ENCODE data around the gene CST7. TPM values are rescaled to one million over a fixed set of nuclear protein-coding genes. Genes with fewer than 3 reads are reported as not detected.

The CST7 gene
- total and polyA plus RNA-seq, 10 of the 15 experiments (the other 5 are each of a cell fraction or from before 2014, with no cell fraction given) = 0.69 TPM; not detected in 9

- H2AFZ ChIP-seq (ENCODE audit: control insufficient read depth, low read depth, low read length) = no peak overlapping the region
- H3K36me3 ChIP-seq (ENCODE audit: control insufficient read depth in 2 of 2, insufficient read depth in 2 of 2, low read length in 1 of 2) = no peaks in the 10 kb centered on the region
- H3K9ac ChIP-seq (ENCODE audit: control insufficient read depth, insufficient read depth, low read length) = no peak overlapping the region
- SMC1A ChIA-PET (ENCODE audit: uncharacterized antibody, unreplicated experiment) = no interaction called here
- in situ Hi-C loops (cut with MboI) = loop anchor here (25.0 kb wide), 1 partner anchor 973 kb away; no protein-coding TSS in a partner anchor
- no peaks in the 10 kb centered on the region for H3K79me2 ChIP-seq (ENCODE audit: control insufficient read depth, insufficient read depth, low read length)
- RAD21 ChIA-PET (ENCODE audit: unreplicated experiment) = no interaction called here
- 0% methylated on average over 3 of the region's 3 CpGs for WGBS (ENCODE audit: insufficient coverage, insufficient replicate concordance, low lambda C conversion rate, missing lambda C conversion rate)
- FAIRE-seq (no peak), DNase-seq (ENCODE audit: low read depth, low spot score) (no peak), ATAC-seq (no peak)
- H4K20me1 ChIP-seq (ENCODE audit: control insufficient read depth, insufficient read depth) = no peaks in the 10 kb centered on the region
- no peaks in the 10 kb centered on the region; the same call in 2 of the 3 replicates for H3K9me3 ChIP-seq (replicated peaks; ENCODE audit: control insufficient read depth, insufficient read depth, low read length)
- no peak overlapping the region for H3K27ac ChIP-seq (ENCODE audit: control insufficient read depth, insufficient read depth)
- H3K4me2 ChIP-seq (ENCODE audit: control insufficient read depth, insufficient read depth) = no peak overlapping the region
- TF ChIP-seq HDGF (IDR thresholded peaks at IDR 0.05) = no peak
- no peak for TF ChIP-seq HSF1 (IDR thresholded peaks at IDR 0.05; ENCODE audit: low read depth, low read length)
- TF ChIP-seq PAX8 (IDR thresholded peaks at IDR 0.05) = no peak
- TF ChIP-seq SREBF1 (IDR thresholded peaks at IDR 0.05; ENCODE audit: low read length) = no peak
- no peaks in the 10 kb centered on the region for H3K4me1 ChIP-seq (ENCODE audit: control insufficient read depth, insufficient read depth, low read length)
- intact Hi-C loops (cut with micrococcal nuclease; ENCODE audit: unreplicated experiment) = no loop called here
- no TSS peak for BruUV-seq (replicated peaks)
- H3K27me3 ChIP-seq (replicated peaks in 1 of 2; ENCODE audit: control insufficient read depth in 2 of 2, insufficient read depth in 2 of 2, low read length in 1 of 2) = no peaks in the 10 kb centered on the region; a peak in 1 of 4 replicates
- POLR2A ChIA-PET = no interaction called here
- H3K4me3 ChIP-seq = no peak overlapping the region
- CTCF ChIA-PET = interaction anchor here (0.9 kb wide), 1 partner anchor 380 kb away, joined by 4 read pairs; no protein-coding TSS in a partner anchor
Measured at GRCh38 chr20:24910461-24910860, 38.6 kb upstream of the CST7 start.

DNA sequence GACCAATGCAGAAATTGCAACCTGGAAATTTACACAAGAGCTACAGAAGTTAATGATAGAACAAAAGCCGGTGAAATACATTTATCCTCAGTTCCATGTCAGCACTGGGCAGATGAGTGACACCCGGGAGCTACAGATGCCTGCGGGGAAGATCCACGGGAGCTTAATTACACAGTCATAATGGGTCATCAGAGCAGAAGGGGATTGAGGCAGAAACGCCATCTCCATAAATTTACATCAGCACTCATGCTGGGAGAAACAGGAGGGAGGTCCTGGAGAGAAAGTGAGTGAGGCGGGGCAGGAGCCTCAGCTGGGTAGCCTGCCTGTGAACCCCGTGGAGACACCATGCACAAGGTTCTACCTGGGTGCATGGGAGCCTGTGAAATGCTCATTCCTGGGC is 37.6 kb upstream of the CST7 start:
- H3K4me1 ChIP-seq (ENCODE audit: control insufficient read depth, insufficient read depth, low read length) = no peaks in the 10 kb centered on the region
- no TSS peak for BruUV-seq (replicated peaks)
- in situ Hi-C loops (cut with MboI) (loop anchor here (25.0 kb wide), 1 partner anchor 974 kb away; no protein-coding TSS in a partner anchor), intact Hi-C loops (cut with micrococcal nuclease; ENCODE audit: unreplicated experiment) (no loop called here)
- H3K27me3 ChIP-seq (replicated peaks in 1 of 2; ENCODE audit: control insufficient read depth in 2 of 2, insufficient read depth in 2 of 2, low read length in 1 of 2) = no peaks in the 10 kb centered on the region; a peak in 1 of 4 replicates
- no peak overlapping the region for H2AFZ ChIP-seq (ENCODE audit: control insufficient read depth, low read depth, low read length)
- H3K27ac ChIP-seq (ENCODE audit: control insufficient read depth, insufficient read depth) = no peak overlapping the region
- no peak overlapping the region for H3K4me2 ChIP-seq (ENCODE audit: control insufficient read depth, insufficient read depth)
- no peak overlapping the region for H3K4me3 ChIP-seq
- ChIA-PET CTCF (no interaction called here), SMC1A (ENCODE audit: uncharacterized antibody, unreplicated experiment) (no interaction called here), RAD21 (ENCODE audit: unreplicated experiment) (no interaction called here), POLR2A (no interaction called here)
- H3K9ac ChIP-seq (ENCODE audit: control insufficient read depth, insufficient read depth, low read length) = no peak overlapping the region
- 20% methylated on average over 7 of the region's 7 CpGs for WGBS (ENCODE audit: insufficient coverage, insufficient replicate concordance, low lambda C conversion rate, missing lambda C conversion rate)
- H4K20me1 ChIP-seq (ENCODE audit: control insufficient read depth, insufficient read depth) = no peaks in the 10 kb centered on the region
- no peaks in the 10 kb centered on the region for H3K36me3 ChIP-seq (ENCODE audit: control insufficient read depth in 2 of 2, insufficient read depth in 2 of 2, low read length in 1 of 2)
- no peaks in the 10 kb centered on the region for H3K79me2 ChIP-seq (ENCODE audit: control insufficient read depth, insufficient read depth, low read length)
- no peak for ATAC-seq
- DNase-seq (ENCODE audit: low read depth, low spot score) = no peak
- TF ChIP-seq, protein P1, sequence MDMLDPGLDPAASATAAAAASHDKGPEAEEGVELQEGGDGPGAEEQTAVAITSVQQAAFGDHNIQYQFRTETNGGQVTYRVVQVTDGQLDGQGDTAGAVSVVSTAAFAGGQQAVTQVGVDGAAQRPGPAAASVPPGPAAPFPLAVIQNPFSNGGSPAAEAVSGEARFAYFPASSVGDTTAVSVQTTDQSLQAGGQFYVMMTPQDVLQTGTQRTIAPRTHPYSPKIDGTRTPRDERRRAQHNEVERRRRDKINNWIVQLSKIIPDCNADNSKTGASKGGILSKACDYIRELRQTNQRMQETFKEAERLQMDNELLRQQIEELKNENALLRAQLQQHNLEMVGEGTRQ (IDR thresholded peaks at IDR 0.05; ENCODE audit: borderline replicate concordance, low read depth, low read length) = no peak
- no peaks in the 10 kb centered on the region; the same call in 2 of the 3 replicates for H3K9me3 ChIP-seq (replicated peaks; ENCODE audit: control insufficient read depth, insufficient read depth, low read length)
- no peak for FAIRE-seq
